GM19023 (cell line): Measurements from ENCODE around the gene KRT2.

Experiments used
- ATAC-seq: cut with Tn5 transposase; IDR thresholded peaks from one replicate; pipeline ENCODE4 v1.9.1; 2021; ENCODE audit warnings: mild to moderate bottlenecking, moderate library complexity; ENCODE audit not compliant: unreplicated experiment

The KRT2 gene

GRCh38 chr12:52617403-52617785, 34.6 kb downstream of the KRT2 start:
- no peak for ATAC-seq

DNA sequence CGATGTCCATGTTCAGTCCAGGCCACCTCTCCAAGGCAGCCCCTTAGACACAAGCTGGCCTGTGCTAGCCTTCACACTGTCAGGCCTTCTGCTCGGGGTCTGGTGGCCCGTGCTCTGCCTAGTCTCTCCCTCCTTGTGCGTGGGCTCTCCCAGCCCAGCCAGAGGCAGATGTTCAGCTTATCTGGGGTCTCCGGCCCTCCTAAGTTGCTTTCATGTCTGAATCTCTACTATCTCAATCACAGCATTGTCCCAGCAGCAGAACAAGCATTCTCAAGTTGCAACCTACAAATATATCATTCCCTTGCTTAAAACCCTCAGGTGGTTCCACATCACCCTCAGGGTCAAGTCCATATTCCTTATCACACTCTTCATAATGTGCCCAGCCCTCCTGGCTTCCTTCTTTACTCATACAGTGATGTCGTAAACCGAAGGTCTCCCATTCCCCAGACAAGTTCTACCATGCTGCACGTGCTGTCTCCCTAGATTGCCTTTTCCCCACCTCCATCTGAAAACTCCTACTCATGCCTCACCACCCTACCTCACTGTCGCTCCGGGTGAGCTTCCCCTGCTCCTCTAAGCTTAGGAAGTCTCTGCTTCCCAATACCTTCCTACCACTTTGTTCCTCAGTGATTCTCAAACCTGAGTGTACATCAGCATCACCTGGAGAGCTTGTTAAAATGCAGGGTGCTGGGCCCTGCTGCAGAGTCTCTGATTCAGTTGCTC, 35.2 kb downstream of the KRT2 start:
- no peak for ATAC-seq

- no peak for ATAC-seq
Observed at GRCh38 chr12:52615912-52616311, 36.1 kb downstream of the KRT2 start.

DNA sequence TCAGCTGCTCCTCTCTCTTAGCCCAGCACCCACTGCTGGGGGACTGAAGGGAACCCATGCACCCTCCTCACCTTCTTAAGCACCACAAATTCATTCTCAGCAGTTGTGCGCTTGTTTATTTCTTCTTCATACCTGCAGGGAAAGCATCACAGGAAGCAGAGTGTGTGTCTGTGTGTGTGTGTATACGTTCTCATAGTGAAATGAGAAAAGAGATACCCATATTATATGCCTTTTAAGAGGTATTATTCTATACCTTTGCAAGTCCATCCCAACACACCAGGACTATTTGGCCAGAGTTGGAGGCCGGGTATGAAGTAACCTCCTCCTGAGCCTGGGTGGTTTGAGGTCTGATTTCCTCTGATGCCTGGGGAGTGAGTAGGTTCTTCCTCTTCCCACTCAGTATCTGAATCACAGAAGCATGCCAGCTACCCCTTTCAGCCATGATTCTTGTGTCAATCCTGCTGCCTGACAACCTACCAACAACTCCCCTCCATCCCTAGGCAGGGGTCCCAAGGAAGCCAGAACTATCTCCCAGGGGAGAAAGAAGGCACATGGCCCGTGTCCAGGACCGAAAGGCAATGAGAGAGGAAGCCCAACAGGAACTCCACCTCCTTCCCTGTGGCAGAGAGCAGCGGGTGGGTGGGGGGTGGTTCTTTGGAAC, 36.7 kb downstream of the KRT2 start:
- ATAC-seq: no peak

- no peak for ATAC-seq
Observed at GRCh38 chr12:52614381-52615207, 37.4 kb downstream of the KRT2 start.

- ATAC-seq: no peak
Observed at GRCh38 chr12:52613384-52614030, 38.5 kb downstream of the KRT2 start.

DNA sequence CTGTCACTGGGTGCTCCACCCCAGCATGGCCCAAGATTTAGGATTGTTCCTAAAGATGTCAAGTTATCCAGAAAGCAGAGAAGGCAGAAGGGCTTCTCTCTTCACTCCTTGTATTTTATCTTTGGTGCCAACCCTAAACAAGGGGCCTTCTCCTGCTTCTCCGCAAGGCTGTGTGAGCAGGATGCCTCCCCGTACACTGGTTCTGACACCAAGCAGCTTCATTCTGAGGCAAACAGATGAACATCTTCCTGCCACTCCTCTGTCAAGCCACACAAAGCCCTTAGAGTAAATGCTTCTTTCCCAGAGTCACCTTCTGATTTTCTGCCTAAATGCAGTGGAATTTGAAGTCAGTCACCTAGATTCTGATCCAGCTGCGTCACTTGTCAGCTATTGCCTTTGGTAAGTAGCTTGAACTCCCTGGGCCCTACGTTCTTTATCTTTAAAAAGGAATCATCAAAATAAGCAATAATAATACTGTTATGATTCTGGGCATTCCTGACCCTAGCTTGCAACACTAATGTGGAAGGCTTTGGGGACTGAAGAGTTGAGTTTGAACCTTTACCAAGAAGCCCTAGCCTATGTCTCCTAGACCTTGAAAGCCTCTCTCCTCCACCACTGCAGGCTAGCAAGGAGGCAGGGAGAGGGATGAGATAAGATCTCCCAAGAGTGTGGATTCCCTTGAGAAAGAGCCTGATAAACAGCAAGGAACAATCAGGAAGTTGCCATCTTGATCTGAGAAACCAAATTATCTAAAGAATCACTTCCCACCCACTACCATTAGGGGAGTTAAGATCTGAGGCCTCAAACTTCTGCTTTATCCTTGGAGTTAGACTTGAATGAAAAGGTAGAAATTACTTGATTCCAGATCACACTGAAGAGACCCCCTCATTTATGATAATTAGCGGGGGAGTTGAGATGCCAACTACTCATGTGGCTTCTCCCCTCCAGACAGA, 39.3 kb downstream of the KRT2 start:
- ATAC-seq: no peak

DNA sequence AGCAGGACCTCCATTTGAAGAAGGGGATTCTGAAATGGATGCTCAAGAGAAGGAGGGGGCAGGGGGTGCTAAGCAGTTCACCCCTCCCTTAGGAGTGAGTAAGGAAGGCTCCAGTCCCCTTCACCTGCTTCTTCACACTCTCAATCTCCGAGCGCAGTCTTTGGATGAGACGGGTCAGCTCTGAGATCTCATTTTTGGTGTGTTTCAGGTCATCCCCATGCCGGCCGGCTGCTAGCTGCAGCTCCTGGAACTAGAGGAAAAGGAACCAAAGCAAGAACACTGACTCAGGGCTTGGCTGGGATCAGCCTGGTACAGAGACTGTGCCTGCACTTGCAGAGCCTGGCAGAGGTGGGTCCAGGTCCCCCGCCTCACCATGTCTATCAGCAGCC, 40.9 kb downstream of the KRT2 start:
- no peak for ATAC-seq

DNA sequence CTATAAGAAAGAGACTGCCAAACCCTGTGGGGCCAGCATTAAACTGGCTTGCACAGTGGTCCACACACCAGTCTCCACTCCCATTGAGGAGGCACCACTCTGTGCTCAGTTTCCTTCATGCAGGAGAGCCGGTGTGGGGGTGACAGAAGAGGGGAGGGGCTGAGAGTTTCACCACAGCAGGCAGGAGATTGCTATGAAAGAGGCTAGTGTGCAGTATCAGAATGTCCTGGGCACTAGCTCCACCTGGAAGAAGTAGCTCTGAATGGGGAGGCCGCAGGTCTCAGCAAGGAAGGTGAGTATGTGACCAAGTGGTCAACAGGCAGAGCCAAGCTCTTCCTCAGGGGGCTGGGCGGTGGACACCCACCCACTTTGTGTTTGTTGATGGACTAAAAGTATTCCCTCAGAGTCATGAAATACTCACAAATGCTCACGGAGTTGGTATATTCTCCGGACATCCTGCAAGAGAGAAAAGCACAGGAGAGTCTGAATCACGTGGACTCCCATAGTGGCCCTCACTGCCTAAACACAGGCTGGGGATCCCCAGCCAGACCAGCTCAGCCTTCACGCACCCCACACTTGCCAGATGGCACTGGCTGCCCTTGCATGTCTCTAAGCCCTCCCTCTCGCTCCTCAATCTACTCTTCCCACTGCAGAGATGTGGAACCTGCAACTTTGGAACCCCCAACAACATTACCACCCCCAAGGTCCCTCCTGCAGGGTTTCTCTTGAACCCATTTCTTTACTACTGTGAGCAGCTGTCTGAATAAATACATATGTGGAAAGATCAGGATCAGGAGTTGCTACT, 43.0 kb downstream of the KRT2 start:
- ATAC-seq: no peak

DNA sequence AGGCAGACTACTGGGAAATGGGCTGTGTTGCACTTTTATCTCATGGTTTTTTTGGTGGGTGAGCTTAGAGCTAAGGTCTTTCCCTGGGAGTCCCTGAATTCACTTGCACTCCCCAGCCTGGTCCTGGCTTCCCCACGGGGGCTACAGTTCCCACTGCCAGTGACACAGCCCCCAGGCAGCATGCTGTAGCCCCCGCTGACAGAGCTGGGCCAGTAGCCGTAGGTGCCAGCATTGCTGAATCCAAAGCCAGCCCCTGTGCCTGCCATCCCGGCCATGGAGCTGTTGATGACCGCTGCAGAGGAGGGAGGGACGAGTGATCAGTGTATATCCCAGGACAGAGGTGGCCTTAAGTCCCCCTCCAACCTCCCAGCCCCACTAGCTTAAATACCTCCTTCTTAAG, 43.9 kb downstream of the KRT2 start:
- ATAC-seq: no peak

DNA sequence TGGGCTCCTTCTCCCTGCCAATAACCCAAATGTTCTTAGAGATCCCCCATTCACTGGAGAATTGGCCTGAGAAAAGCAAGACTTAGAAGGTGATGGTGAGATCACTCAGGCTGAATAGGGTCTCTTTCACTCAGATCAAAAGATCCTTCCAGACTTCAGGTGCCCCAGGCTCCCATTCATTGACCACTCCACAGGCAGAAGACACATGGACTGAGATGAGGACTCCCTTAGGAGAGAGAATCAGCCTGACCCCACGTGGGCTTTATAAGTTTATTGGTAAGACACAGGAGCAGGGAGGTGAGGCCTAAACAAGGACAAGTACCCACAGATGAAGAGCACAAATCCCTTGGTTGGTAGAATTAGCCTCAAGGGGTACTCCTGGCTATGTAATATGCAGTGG, 44.7 kb downstream of the KRT2 start:
- no peak for ATAC-seq

GRCh38 chr12:52606581-52607218, 45.3 kb downstream of the KRT2 start:
- ATAC-seq: no peak

DNA sequence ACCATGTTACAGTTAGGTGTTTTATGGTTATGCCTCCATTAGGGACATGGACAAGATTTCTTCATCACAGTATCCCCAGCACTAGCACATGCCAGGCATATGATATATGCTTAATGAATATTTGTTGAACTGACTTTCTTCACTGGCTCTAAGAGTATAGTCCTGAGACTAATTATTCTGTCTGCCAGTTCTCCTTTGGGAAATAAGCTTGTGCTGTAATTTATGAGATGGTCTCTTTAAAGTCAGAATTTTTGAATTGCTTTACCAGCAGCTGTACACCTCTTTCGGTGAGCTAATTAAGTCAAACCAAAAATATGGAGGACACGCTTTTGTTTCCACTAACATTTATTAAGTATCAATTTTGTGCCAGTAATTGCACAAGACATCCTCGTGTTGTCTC, 45.9 kb downstream of the KRT2 start:
- ATAC-seq: no peak

DNA sequence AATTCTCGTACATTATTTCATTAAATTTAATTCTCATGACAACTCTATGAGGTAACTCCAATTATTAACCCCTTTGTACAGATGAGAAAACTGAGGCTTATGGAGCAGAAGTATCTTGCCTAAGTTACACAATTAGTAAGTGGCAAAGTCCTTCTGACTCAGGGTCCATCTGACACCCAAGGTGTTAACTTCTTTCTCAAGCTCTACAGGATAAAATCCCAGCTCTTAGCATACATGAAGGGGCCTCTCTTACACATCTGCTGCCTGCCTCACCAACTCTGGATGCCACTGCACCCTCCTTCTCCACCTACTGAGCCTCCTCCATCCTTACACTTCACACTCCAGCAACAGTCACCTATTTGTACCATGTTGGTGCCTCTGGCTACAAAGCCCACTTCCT, 46.5 kb downstream of the KRT2 start:
- no peak for ATAC-seq

GRCh38 chr12:52604859-52605258, 47.2 kb downstream of the KRT2 start:
- ATAC-seq: no peak

GRCh38 chr12:52603314-52603713, 48.7 kb downstream of the KRT2 start:
- ATAC-seq: no peak

- no peak for ATAC-seq
Observed at GRCh38 chr12:52602552-52602951, 49.5 kb downstream of the KRT2 start.

DNA sequence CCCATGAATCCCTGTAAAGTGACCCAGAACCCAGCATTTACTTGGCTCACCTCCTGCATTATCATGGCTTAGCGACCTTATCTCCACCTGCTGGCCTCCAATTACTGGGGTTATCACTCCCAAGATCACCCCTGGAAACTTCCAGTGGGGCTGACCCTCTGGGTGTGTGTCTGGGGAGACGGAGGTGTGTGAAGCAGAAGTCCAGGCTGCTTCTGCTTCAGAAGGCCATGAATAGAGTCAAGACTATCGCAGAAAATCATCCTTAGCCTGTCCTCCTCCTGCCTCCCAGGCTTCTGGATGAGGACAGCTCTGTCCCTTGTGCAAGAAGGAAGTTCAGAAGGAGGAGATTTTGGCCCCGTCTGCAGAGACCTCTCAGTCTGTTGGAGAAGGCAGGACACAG, 50.3 kb downstream of the KRT2 start:
- ATAC-seq: no peak

GRCh38 chr12:52600941-52601481, 51.0 kb downstream of the KRT2 start, which contains the start of gene KRT72:
Gene KRT72 (minus strand): TSS chr12:52601463. CDS start chr12:52601452, 11 bp downstream.
- ATAC-seq: no peak
